ENCODE results near the gene EXOC3L4. TPM values are rescaled to one million over a fixed set of nuclear protein-coding genes. Genes with fewer than 3 reads are reported as not detected.

EXOC3L4 gene
- polyA plus RNA-seq, 1 donor (not counting 4 experiments of a cell fraction or from before 2014, with no cell fraction given), result not detected

GRCh38 chr14:103072595-103073366 is 21.7 kb upstream of the EXOC3L4 start:
- H3K9me3 ChIP-seq (ENCODE audit: control insufficient read depth, low read depth, low read length), result no peaks in the 10 kb centered on the region
- dilution Hi-C loops (cut with MboI; ENCODE audit: extremely low pct_ligation_motif_present, low sequenced_read_pairs), result no loop called here
- H3K27me3 ChIP-seq (ENCODE audit: control insufficient read depth, extremely low read depth, insufficient read depth, low read length), result no peaks in the 10 kb centered on the region
- H2AFZ ChIP-seq (ENCODE audit: control insufficient read depth, low read length), result no peak overlapping the region
- FAIRE-seq (no peak), DNase-seq (ENCODE audit: low read depth, low spot score) (no peak)
- H3K4me1 ChIP-seq (ENCODE audit: control insufficient read depth, extremely low read depth, insufficient read depth, low read length), result peaks cover 13% of the 10 kb centered on the region
- TF ChIP-seq EZH2 (IDR thresholded peaks at IDR 0.05; ENCODE audit: low read length) (no peak), CTCF (optimal IDR thresholded peaks at IDR 0.05 in 1 of 3, IDR thresholded peaks at IDR 0.05 in 1 of 3, conservative IDR thresholded peaks at IDR 0.05 in 1 of 3; ENCODE audit: extremely low read depth in 1 of 3, insufficient read depth in 2 of 3, low read length in 3 of 3) (no peak)
- no peaks in the 10 kb centered on the region for H3K9me1 ChIP-seq (ENCODE audit: control insufficient read depth, extremely low read depth, insufficient read depth, low read length)
- no peak overlapping the region for H3K4me3 ChIP-seq (ENCODE audit: control insufficient read depth in 2 of 3, extremely low read depth in 1 of 3, insufficient read depth in 2 of 3, low read depth in 1 of 3, low read length in 3 of 3)
- no peak overlapping the region for H3K4me2 ChIP-seq (ENCODE audit: control insufficient read depth, extremely low read depth, insufficient read depth, low read depth, low read length)
- no peaks in the 10 kb centered on the region for H3K36me3 ChIP-seq (ENCODE audit: control insufficient read depth in 2 of 2, extremely low read depth in 1 of 2, insufficient read depth in 2 of 2, low read length in 2 of 2)
- H3K27ac ChIP-seq (ENCODE audit: control insufficient read depth, insufficient read depth, low read length), result no peak overlapping the region
- no peaks in the 10 kb centered on the region for H4K20me1 ChIP-seq (ENCODE audit: control insufficient read depth, extremely low read depth, insufficient read depth, low read length)
- no peaks in the 10 kb centered on the region for H3K79me2 ChIP-seq (ENCODE audit: control insufficient read depth, insufficient read depth, low read length)
- no peak overlapping the region for H3K9ac ChIP-seq (ENCODE audit: control insufficient read depth, extremely low read depth, insufficient read depth, low read length)

GRCh38 chr14:103073367-103073875 is 21.1 kb upstream of the EXOC3L4 start:
- DNase-seq (ENCODE audit: low read depth, low spot score) (no peak), FAIRE-seq (no peak)
- no peak overlapping the region for H3K27ac ChIP-seq (ENCODE audit: control insufficient read depth, insufficient read depth, low read length)
- H3K4me3 ChIP-seq (ENCODE audit: control insufficient read depth in 2 of 3, extremely low read depth in 1 of 3, insufficient read depth in 2 of 3, low read depth in 1 of 3, low read length in 3 of 3), result no peak overlapping the region
- no peaks in the 10 kb centered on the region for H3K9me1 ChIP-seq (ENCODE audit: control insufficient read depth, extremely low read depth, insufficient read depth, low read length)
- H2AFZ ChIP-seq (ENCODE audit: control insufficient read depth, low read length), result no peak overlapping the region
- no peaks in the 10 kb centered on the region for H3K79me2 ChIP-seq (ENCODE audit: control insufficient read depth, insufficient read depth, low read length)
- dilution Hi-C loops (cut with MboI; ENCODE audit: extremely low pct_ligation_motif_present, low sequenced_read_pairs), result no loop called here
- peaks cover 7% of the 10 kb centered on the region for H3K4me1 ChIP-seq (ENCODE audit: control insufficient read depth, extremely low read depth, insufficient read depth, low read length)
- no peak overlapping the region for H3K9ac ChIP-seq (ENCODE audit: control insufficient read depth, extremely low read depth, insufficient read depth, low read length)
- no peaks in the 10 kb centered on the region for H3K36me3 ChIP-seq (ENCODE audit: control insufficient read depth in 2 of 2, extremely low read depth in 1 of 2, insufficient read depth in 2 of 2, low read length in 2 of 2)
- no peaks in the 10 kb centered on the region for H3K9me3 ChIP-seq (ENCODE audit: control insufficient read depth, low read depth, low read length)
- H3K4me2 ChIP-seq (ENCODE audit: control insufficient read depth, extremely low read depth, insufficient read depth, low read depth, low read length), result no peak overlapping the region
- no peaks in the 10 kb centered on the region for H3K27me3 ChIP-seq (ENCODE audit: control insufficient read depth, extremely low read depth, insufficient read depth, low read length)
- no peaks in the 10 kb centered on the region for H4K20me1 ChIP-seq (ENCODE audit: control insufficient read depth, extremely low read depth, insufficient read depth, low read length)
- TF ChIP-seq CTCF (optimal IDR thresholded peaks at IDR 0.05 in 1 of 3, IDR thresholded peaks at IDR 0.05 in 1 of 3, conservative IDR thresholded peaks at IDR 0.05 in 1 of 3; ENCODE audit: extremely low read depth in 1 of 3, insufficient read depth in 2 of 3, low read length in 3 of 3), result no peak
- TF ChIP-seq EZH2 (IDR thresholded peaks at IDR 0.05; ENCODE audit: low read length), result no peak
